ENCODE measurements around the gene GPC1.

GRCh38 chr2:240387325-240387668 is 48.2 kb upstream of the GPC1 start:
- TF ChIP-seq, protein P1, sequence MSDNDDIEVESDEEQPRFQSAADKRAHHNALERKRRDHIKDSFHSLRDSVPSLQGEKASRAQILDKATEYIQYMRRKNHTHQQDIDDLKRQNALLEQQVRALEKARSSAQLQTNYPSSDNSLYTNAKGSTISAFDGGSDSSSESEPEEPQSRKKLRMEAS (IDR thresholded peaks at IDR 0.05; ENCODE audit: low read depth, low read length): no peak
- TF ChIP-seq ZSCAN29 (IDR thresholded peaks at IDR 0.05) (no peak), POU2F2 (IDR thresholded peaks at IDR 0.05; ENCODE audit: borderline replicate concordance, low read depth, low read length) (no peak)
